HG02798 (cell line): Measurements from ENCODE around the gene TAF8.
"Not testable (repeated sequence)": the region's sequence is repeated elsewhere in the genome, so short reads cannot be mapped to it uniquely, and the experiment has no call there.

Experiments
- ATAC-seq: cut with Tn5 transposase; IDR thresholded peaks from one replicate; pipeline ENCODE4 v1.9.1; 2021; ENCODE audit warnings: mild to moderate bottlenecking; ENCODE audit not compliant: unreplicated experiment, poor library complexity

Gene TAF8

GRCh38 chr6:42028234-42029061 lies 21.9 kb upstream of the TAF8 start:
- ATAC-seq = no peak

DNA sequence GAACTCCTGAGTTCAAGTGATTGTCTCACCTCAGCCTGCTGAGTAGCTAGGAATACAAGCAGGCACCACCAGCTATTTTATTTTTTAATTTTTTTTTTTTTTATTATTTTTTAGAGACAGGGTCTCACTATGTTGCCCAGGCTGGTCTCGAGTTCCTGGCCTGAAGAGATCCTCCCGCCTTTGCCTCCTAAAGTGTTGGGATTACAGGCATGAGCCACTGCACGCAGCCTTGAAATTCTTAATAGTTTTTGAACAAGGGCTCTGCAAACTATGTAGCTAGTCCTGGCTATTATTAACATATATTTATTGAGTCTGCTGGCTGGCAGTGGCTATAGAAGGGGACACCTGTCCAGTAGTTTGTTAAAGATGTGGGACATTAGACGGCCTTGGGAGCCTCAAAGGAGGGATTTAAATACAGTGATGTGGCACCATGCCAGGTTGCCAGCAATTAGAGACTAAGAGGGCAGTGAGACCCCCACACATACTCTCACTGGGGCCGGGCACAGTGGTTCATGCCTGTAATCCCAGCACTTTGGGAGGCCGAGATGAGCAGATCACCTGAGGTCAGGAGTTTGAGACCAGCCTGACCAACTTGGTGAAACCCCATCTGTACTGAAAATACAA lies 21.1 kb upstream of the TAF8 start:
- no peak for ATAC-seq

DNA sequence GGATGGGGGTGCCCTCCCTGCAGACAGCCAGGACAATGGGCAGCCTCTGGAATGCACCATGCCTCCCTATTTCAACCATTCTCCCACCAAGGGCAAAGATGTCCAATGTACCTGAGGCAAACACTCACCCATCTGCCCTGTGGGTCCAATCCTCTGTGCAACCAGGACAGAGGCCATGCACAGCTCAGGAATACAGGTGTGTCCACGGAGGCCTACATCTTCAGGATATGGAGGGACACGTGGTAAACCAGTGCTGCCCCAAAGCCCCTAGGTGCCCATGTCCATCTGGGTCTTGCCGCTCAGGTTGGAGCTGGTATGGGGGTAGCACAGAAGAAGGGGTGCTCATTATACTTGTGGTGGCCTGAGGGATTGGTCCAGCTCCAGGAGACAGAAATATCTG lies 20.4 kb upstream of the TAF8 start:
- ATAC-seq = no peak

GRCh38 chr6:42030585-42031506 lies 19.5 kb upstream of the TAF8 start:
- ATAC-seq = no peak

GRCh38 chr6:42032366-42032765 lies 18.0 kb upstream of the TAF8 start:
- no peak for ATAC-seq

DNA sequence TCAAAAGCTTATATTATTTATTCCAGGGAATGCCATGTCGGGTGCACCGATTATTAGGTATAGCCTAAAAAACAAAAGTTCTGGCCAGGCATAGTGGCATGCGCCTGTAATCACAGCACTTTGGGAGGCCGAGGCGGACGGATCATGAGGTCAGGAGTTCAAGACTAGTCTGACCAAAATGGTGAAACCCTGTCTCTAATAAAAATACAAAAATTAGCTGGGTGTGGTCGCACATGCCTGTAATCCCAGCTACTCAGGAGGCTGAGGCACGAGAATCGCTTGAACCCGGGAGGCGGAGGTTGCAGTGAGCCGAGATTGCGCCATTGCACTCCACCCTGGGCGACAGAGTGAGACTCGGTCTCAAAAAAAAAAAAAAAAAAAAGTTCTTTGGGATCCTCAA lies 12.7 kb upstream of the TAF8 start:
- not testable (repeated sequence) for ATAC-seq

- ATAC-seq = no peak
Measured at GRCh38 chr6:42038163-42038562, 12.2 kb upstream of the TAF8 start.

DNA sequence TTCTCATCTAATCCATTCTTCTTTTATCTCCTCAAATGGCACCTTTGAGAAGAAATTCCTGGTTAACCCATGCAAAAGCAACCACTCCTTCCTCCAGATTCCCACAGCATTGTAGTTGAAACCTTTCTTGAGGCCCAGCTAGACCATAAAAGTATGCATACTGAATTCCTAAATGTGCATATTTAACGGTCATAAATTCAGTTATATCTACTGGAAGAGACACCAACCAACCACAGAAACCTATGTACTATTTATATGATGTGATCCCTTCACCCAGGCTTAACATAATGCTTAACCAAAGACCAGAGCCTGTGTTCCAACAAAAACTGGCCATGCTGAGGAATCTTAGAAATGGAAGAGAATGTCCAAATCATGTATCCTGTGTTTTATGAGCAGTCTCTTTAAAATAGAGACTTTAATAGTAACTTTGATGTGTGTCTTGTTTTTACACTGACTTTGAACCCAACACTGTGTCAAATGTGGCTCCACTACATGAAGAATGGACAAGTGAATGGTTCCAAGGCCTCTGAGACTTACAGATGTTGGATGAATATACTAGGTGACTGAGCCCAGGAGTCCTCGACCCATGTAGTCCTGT lies 11.4 kb upstream of the TAF8 start:
- ATAC-seq = no peak

DNA sequence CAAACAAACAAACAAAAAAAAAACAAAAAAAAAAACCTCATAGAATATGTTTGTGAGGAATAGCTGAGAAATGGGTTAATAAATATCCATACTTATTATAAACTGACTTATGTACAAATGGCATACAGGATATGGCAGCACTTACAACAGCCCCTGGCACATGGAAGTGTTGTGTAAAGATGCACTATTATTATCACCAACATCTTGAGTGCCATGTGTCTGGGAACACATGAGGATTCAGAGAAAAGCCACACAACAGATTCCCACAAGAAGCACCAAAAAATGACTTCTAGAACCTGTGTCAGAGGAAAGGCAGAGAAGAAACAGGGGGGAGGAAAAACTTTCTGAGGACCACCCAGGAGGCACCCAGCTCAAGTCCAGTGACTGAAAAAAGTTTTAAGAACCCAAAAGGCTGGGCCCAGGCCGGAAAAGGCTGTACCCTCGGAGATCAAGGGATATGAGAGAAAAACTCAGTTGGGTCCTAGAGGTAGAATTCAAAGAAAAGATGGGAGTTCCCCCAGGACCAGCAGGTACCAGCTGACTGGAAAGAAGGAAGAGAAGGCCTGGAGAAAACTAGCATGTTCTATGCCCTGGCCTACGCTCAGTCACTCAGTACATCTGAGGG lies 9.4 kb upstream of the TAF8 start:
- ATAC-seq = no peak

- ATAC-seq = no peak
Measured at GRCh38 chr6:42041481-42042053, 8.8 kb upstream of the TAF8 start.

DNA sequence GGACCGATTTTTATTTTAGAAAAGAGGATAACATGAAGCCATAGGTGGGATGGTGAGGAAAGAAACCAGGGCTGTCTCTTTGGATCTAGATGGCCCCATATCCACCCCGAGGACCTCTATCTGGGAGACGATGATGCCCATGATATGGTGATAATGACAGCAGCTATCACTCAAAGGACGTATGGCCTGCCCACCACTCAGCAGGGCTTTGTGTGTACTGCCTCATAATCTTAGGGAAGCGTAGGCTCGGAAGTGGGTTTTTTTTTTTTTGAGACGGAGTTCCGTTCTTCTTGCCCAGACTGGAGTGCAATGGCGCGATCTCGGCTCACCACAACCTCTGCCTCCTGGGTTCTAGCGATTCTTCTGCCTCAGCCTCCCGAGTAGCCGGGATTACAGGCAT lies 8.2 kb upstream of the TAF8 start:
- no peak for ATAC-seq

- ATAC-seq = peak; percentile 47
Measured at GRCh38 chr6:42043787-42044475, 6.4 kb upstream of the TAF8 start.

GRCh38 chr6:42045538-42046460 lies 4.5 kb upstream of the TAF8 start:
- no peak for ATAC-seq

DNA sequence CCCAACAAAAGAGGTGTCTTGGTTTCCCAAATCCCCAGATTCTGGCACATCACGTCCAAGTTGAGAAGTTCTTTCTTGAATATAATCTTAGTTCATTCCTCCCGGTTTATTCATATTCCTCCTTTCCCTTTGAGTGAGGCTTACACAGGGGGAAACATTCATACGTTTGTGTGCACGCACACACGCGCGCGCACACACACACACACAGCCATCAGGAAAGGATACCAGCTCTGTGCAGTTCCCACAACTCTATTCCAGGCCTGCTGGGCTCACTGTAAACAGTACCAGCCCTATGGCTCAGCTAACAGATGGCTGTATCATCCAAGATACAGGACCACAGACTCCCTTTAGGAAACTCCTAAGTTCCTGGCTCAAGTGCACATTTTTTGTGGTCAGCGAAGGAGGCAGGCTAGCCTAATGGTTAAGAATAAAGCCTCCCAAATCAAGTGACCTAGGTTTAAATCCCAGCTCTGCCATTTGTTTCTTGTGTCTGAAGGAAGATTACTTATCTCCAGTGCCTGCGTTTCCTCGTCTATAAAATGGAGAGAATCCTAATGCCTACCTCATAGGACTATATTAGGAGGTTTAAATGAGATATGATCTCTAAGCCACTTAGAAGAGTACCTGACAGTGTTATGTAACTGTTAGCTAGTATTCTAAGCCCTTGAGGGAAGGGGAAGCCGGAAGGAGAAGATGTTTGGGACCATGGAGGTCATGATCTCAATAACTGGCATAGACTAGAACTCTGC lies 3.7 kb upstream of the TAF8 start:
- ATAC-seq = no peak

GRCh38 chr6:42047213-42047590 lies 3.1 kb upstream of the TAF8 start:
- no peak for ATAC-seq

GRCh38 chr6:42047790-42048405 lies 2.4 kb upstream of the TAF8 start:
- no peak for ATAC-seq
